ENCODE data around the gene WDR6.

The WDR6 gene

GRCh38 chr3:49053543-49053942 is 46.4 kb downstream of the WDR6 start:
- TF ChIP-seq, protein P1, sequence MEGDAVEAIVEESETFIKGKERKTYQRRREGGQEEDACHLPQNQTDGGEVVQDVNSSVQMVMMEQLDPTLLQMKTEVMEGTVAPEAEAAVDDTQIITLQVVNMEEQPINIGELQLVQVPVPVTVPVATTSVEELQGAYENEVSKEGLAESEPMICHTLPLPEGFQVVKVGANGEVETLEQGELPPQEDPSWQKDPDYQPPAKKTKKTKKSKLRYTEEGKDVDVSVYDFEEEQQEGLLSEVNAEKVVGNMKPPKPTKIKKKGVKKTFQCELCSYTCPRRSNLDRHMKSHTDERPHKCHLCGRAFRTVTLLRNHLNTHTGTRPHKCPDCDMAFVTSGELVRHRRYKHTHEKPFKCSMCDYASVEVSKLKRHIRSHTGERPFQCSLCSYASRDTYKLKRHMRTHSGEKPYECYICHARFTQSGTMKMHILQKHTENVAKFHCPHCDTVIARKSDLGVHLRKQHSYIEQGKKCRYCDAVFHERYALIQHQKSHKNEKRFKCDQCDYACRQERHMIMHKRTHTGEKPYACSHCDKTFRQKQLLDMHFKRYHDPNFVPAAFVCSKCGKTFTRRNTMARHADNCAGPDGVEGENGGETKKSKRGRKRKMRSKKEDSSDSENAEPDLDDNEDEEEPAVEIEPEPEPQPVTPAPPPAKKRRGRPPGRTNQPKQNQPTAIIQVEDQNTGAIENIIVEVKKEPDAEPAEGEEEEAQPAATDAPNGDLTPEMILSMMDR (conservative IDR thresholded peaks at IDR 0.05; ENCODE audit: control insufficient read depth, insufficient read depth, low read depth, low read length) = no peak
- H3K4me3 ChIP-seq (ENCODE audit: control insufficient read depth, low read depth, low read length) = no peak overlapping the region
- no peak for DNase-seq (ENCODE audit: low read depth)

- TF ChIP-seq, protein P1 (conservative IDR thresholded peaks at IDR 0.05; ENCODE audit: control insufficient read depth, insufficient read depth, low read depth, low read length) = no peak
- no peak overlapping the region for H3K4me3 ChIP-seq (ENCODE audit: control insufficient read depth, low read depth, low read length)
- DNase-seq (ENCODE audit: low read depth) = no peak
Measured at GRCh38 chr3:49054344-49054862, 47.2 kb downstream of the WDR6 start.

- H3K4me3 ChIP-seq (ENCODE audit: control insufficient read depth, low read depth, low read length) = no peak overlapping the region
- TF ChIP-seq, protein P1 (conservative IDR thresholded peaks at IDR 0.05; ENCODE audit: control insufficient read depth, insufficient read depth, low read depth, low read length) = no peak
- no peak for DNase-seq (ENCODE audit: low read depth)
Measured at GRCh38 chr3:49057268-49057667, 50.1 kb downstream of the WDR6 start.

DNA sequence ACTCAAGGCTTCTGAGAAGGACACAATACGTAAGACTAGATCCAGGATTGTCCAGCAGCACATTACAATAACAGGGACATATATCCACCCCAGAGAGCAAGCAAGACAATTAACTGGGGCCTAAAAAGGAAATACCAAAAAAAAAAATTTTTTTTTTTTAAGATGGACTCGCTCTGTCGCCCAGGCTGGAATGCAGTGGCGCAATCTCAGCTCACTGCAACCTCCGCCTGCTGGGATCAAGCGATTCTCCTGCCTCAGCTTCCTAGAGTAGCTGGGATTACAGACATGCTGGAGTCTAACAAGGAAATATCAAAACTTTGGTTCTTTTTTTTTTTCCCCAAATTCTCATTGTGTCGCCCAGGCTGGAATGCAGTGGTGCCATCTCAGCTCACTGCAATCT is 50.8 kb downstream of the WDR6 start:
- no peak for DNase-seq (ENCODE audit: low read depth)
- TF ChIP-seq, protein P1 (conservative IDR thresholded peaks at IDR 0.05; ENCODE audit: control insufficient read depth, insufficient read depth, low read depth, low read length) = no peak
- H3K4me3 ChIP-seq (ENCODE audit: control insufficient read depth, low read depth, low read length) = no peak overlapping the region

All from fibroblast of mammary gland (primary cell).